ENCODE data around the gene PRELP.

The PRELP gene

DNA sequence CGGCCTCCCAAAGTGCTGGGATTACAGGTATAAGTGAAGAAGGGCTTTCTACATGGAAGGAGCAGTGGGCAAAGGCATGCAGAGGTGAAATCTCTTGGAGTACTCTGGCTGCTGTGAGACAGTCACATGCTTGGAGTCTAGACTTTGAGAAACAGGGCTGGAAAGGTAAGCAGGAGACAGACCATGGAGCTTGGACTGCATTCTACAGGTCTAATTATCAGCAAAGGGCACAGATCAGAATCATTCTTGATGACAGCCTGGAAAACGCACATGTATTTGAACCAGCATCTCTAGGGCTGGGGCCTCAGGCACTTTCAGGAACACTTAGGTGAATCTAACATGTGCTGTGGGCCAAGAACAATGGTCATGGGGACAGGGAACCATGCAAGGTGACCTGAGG lies 7.3 kb upstream of the PRELP start:
- H3K27ac ChIP-seq, result no peak overlapping the region
- TF ChIP-seq, protein P1, sequence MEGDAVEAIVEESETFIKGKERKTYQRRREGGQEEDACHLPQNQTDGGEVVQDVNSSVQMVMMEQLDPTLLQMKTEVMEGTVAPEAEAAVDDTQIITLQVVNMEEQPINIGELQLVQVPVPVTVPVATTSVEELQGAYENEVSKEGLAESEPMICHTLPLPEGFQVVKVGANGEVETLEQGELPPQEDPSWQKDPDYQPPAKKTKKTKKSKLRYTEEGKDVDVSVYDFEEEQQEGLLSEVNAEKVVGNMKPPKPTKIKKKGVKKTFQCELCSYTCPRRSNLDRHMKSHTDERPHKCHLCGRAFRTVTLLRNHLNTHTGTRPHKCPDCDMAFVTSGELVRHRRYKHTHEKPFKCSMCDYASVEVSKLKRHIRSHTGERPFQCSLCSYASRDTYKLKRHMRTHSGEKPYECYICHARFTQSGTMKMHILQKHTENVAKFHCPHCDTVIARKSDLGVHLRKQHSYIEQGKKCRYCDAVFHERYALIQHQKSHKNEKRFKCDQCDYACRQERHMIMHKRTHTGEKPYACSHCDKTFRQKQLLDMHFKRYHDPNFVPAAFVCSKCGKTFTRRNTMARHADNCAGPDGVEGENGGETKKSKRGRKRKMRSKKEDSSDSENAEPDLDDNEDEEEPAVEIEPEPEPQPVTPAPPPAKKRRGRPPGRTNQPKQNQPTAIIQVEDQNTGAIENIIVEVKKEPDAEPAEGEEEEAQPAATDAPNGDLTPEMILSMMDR (conservative IDR thresholded peaks at IDR 0.05), result no peak

DNA sequence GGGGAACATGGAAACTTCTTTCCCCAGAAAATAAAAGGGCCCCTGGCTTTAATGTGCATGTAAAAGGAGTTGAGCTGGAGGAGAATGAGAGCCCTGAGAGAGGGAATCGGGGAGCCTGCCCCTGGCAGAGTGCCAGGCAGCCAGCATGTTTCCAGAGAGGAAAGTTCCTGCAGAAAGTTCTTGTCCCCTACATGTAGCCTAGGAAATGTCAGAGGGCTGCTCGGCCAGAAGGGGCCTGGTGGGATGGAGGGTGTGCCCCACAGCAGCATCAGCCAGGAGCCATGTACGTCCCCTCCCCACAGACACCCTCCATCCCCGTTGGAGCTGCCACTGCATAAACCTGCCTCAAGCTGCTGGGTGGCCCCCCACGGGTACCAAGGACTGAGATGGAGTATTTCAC lies 5.4 kb upstream of the PRELP start:
- TF ChIP-seq, protein P1 (conservative IDR thresholded peaks at IDR 0.05), result no peak

DNA sequence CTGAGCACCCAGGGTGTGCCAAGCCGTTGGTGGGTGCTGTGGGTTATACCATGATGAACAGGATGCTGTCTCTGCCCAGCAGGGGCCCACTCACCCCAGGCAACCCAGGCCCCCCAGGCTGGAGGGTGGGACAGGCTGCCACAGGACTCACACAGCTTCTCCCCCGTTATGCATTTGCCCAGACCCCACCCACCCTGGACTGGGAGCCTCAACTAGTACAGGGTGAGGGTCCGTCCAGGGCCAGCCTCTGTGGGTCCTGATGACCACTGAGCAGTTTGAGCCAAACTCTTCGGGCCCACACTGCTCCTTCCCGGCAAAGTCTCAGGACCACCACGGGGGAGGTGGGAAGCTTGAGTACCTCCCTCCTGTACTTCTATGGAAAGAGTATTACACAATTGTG lies 3.8 kb upstream of the PRELP start:
- TF ChIP-seq, protein P1 (conservative IDR thresholded peaks at IDR 0.05), result no peak
- H3K27ac ChIP-seq, result no peak overlapping the region

More for the DNA sequence above, 5.4 kb upstream of the PRELP start:
- H3K27ac ChIP-seq, result no peak overlapping the region

DNA sequence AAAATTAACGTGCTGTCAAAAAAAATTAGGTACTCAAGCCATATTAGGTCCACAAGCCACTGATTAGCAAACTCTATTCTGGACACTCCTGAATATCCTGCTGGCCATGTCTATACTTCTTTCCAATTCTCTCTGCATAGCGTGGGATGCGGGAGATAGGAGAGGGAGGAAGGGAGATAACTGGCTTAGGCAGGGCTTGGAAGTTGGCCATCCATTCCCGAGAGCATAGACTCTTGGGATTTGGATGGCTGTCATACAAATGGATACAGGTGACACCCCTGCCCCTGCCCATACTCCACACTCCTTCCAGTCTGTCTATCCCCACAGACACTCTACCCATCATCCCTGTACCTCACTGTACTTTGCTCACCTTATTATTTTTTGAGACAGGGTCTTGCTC lies 2.3 kb upstream of the PRELP start:
- no peak overlapping the region for H3K27ac ChIP-seq
- TF ChIP-seq, protein P1 (conservative IDR thresholded peaks at IDR 0.05), result no peak

DNA sequence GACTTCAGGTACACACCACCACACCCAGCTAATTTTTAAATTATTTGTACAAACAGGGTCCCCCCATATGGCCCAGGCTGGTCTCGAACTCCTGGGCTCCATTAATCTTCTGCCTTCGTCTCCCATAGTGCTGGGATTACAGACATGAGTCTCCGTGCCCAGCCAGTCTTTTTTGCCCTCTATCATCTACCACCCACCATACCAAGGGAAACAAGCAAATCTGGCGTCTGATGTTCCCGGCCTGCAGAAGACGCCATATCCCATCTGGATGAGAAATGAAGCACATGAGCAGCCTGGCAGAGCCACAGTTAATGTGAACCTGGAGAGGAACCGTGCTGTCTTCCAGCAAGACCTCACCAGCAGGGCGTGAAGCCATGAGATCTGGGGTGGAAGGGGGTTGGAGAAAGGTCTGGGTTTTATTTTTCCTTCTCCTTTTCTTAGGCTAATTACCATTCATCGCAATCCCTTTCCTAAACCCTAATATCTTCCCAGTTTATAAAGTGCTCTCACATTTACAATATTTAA lies 1.8 kb upstream of the PRELP start:
- H3K27ac ChIP-seq, result no peak overlapping the region
- TF ChIP-seq, protein P1 (conservative IDR thresholded peaks at IDR 0.05), result no peak

DNA sequence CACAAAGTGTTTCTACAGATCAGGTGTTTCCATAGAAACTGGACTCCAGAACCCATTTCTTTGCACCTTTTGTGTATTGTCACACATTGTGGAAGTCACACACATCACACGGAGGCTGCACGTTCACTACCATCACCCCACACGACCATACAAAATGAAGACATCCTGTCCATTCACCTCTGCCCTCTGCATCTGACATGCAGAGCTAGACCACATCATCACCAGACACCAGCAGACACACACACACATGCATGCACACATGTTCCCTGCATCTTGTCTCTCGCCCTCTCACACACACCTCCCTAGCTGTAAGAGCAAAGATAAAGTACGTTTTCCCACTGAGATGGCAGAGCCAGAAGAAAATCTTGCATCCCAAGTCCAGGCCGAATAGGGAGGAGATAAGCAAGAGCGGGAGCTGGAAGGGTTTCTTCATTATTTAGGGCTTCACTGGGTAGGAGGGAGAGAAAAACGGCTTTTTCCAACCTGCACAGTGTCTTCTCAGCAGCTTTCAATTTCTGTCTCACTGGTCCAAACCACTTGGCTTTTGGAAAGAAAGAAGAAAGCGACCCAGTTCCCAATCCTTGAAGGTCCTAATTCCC lies 709 bp downstream of the PRELP start:
- H3K27ac ChIP-seq, result peak overlapping the region; percentile 45
- TF ChIP-seq, protein P1 (conservative IDR thresholded peaks at IDR 0.05), result no peak

DNA sequence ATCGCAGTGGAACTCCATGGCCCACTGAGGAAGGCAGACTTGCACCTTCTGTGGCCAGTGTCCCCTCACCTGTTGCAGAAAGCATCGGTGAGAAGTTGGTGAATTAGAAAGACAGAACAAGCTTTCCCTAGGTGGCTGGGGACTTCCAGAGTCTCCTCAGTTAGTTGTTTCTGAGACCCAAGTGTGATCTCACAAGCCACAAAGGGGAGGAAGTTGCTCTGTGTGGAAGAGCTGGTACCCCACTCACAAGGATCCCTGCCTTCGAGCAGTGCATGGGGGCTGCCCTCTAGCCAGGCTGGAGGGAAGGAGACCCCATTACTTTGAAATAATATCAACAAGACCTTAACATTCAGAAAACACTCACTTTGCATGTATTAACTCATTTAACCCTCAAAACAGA lies 2.1 kb downstream of the PRELP start:
- TF ChIP-seq, protein P1 (conservative IDR thresholded peaks at IDR 0.05), result no peak
- no peak overlapping the region for H3K27ac ChIP-seq
